ENCODE data around the gene NIT2. TPM values are rescaled to one million over a fixed set of nuclear protein-coding genes. Genes with fewer than 3 reads are reported as not detected.

Gene NIT2
- total RNA-seq (35.4 and 38.6 TPM in 2 replicates), polyA plus RNA-seq (67.4 and 97.9 TPM in 2 replicates)

GRCh38 chr3:100334488-100335351 lies at the start of gene NIT2:
TSS of gene NIT2 (plus strand) at chr3:100334757. CDS start at chr3:100334792, 35 bp downstream.
- no peaks in the 10 kb centered on the region for H3K36me3 ChIP-seq
- peak within 1 kb of the TSS; percentile 61 for H3K4me3 ChIP-seq
- H3K9me3 ChIP-seq (ENCODE audit: low read depth), result no peaks in the 10 kb centered on the region
- H3K4me1 ChIP-seq (ENCODE audit: low read depth), result peaks cover 11% of the 10 kb centered on the region
- peak within 1 kb of the TSS; percentile 59 for H3K27ac ChIP-seq
- no peaks in the 10 kb centered on the region for H3K27me3 ChIP-seq
- TF ChIP-seq CTCF (IDR thresholded peaks at IDR 0.05; ENCODE audit: low read depth, low read length), result no peak
- peak; percentile 89 to 93 for DNase-seq (ENCODE audit: low read depth in 1 of 2, low spot score in 1 of 2)

GRCh38 chr3:100288288-100288894 lies 46.2 kb upstream of the NIT2 start:
- Histone ChIP-seq H3K4me1 (ENCODE audit: low read depth) (no peaks in the 10 kb centered on the region), H3K27ac (no peak overlapping the region), H3K36me3 (peaks cover 7% of the 10 kb centered on the region), H3K27me3 (no peaks in the 10 kb centered on the region), H3K4me3 (no peak overlapping the region), H3K9me3 (ENCODE audit: low read depth) (no peaks in the 10 kb centered on the region)
- DNase-seq (ENCODE audit: low read depth in 1 of 2, low spot score in 1 of 2), result no peak
- no peak for TF ChIP-seq CTCF (IDR thresholded peaks at IDR 0.05; ENCODE audit: low read depth, low read length)

- no peak overlapping the region for H3K4me3 ChIP-seq
- no peaks in the 10 kb centered on the region for H3K9me3 ChIP-seq (ENCODE audit: low read depth)
- H3K27ac ChIP-seq, result no peak overlapping the region
- no peaks in the 10 kb centered on the region for H3K27me3 ChIP-seq
- peak in 1 of 2 donors; percentile 48 for DNase-seq (ENCODE audit: low read depth in 1 of 2, low spot score in 1 of 2)
- no peaks in the 10 kb centered on the region for H3K4me1 ChIP-seq (ENCODE audit: low read depth)
- H3K36me3 ChIP-seq, result peaks cover 7% of the 10 kb centered on the region
- TF ChIP-seq CTCF (IDR thresholded peaks at IDR 0.05; ENCODE audit: low read depth, low read length), result no peak
These were observed 45.2 kb upstream of the NIT2 start for GRCh38 chr3:100289339-100289738.

GRCh38 chr3:100295089-100295488 lies 39.5 kb upstream of the NIT2 start:
- no peak for DNase-seq (ENCODE audit: low read depth in 1 of 2, low spot score in 1 of 2)
- H3K27me3 ChIP-seq, result no peaks in the 10 kb centered on the region
- peaks cover 23% of the 10 kb centered on the region for H3K36me3 ChIP-seq
- H3K27ac ChIP-seq, result no peak overlapping the region
- TF ChIP-seq CTCF (IDR thresholded peaks at IDR 0.05; ENCODE audit: low read depth, low read length), result no peak
- H3K4me3 ChIP-seq, result no peak overlapping the region
- H3K9me3 ChIP-seq (ENCODE audit: low read depth), result no peaks in the 10 kb centered on the region
- H3K4me1 ChIP-seq (ENCODE audit: low read depth), result no peaks in the 10 kb centered on the region

- peaks cover 24% of the 10 kb centered on the region for H3K36me3 ChIP-seq
- no peak for TF ChIP-seq CTCF (IDR thresholded peaks at IDR 0.05; ENCODE audit: low read depth, low read length)
These were observed 36.8 kb upstream of the NIT2 start for GRCh38 chr3:100297784-100298183.

More at GRCh38 chr3:100297784-100298183, 36.8 kb upstream of the NIT2 start:
- Histone ChIP-seq H3K9me3 (ENCODE audit: low read depth) (no peaks in the 10 kb centered on the region), H3K27ac (no peak overlapping the region), H3K4me3 (no peak overlapping the region), H3K27me3 (no peaks in the 10 kb centered on the region), H3K4me1 (ENCODE audit: low read depth) (no peaks in the 10 kb centered on the region)
- DNase-seq (ENCODE audit: low read depth in 1 of 2, low spot score in 1 of 2), result no peak

Measured in cardiac muscle cell (in vitro differentiated cells and primary cell).